Neural cell (in vitro differentiated cells): ENCODE data around the gene GALNT10. TPM values are rescaled to one million over a fixed set of nuclear protein-coding genes. Genes with fewer than 3 reads are reported as not detected.

Experiments
- H2AFZ ChIP-seq: fragments of 200-600, 300-800 bp; sonication (generic), shearing (Covaris generic); 2 replicates; pipeline ENCODE4 v1.6.0; 2014; ENCODE audit warnings: low read depth, mild to moderate bottlenecking, antibody characterized with exemption, low read length, moderate library complexity
- H3F3A ChIP-seq: fragments of 200-600 bp; shearing (Covaris generic); 2 replicates; pipeline ENCODE4 v1.6.1; 2016; ENCODE audit warnings: mild to moderate bottlenecking, moderate library complexity, mixed read lengths, antibody characterized with exemption, low read length; ENCODE audit not compliant: insufficient read depth, poor library complexity, severe bottlenecking
- H3K27ac ChIP-seq: fragments of 200-600, 300-800 bp; sonication (generic), shearing (Covaris generic); 2 replicates; pipeline ENCODE4 v1.5.1; 2014; ENCODE audit warnings: mild to moderate bottlenecking, low read length, moderate library complexity
- H3K27me3 ChIP-seq: fragments of 300-800, 200-600 bp; sonication (generic), shearing (Covaris generic); 2 replicates; pipeline ENCODE4 v1.6.0; 2014; ENCODE audit warnings: mild to moderate bottlenecking, low read depth, low read length, moderate library complexity; ENCODE audit not compliant: insufficient read depth
- H3K36me3 ChIP-seq: fragments of 300-800, 200-600 bp; sonication (generic), shearing (Covaris generic); 2 replicates; pipeline ENCODE4 v1.5.1; 2014; ENCODE audit warnings: mild to moderate bottlenecking, antibody characterized with exemption, low read length, moderate library complexity; ENCODE audit not compliant: insufficient read depth
- H3K4me2 ChIP-seq: fragments of 300-800, 200-600 bp; sonication (generic), shearing (Covaris generic); 2 replicates; pipeline ENCODE4 v1.6.0; 2014; ENCODE audit warnings: mild to moderate bottlenecking, low read length
- H3K4me3 ChIP-seq: fragments of 300-800, 200-600 bp; sonication (generic), shearing (Covaris generic); 2 replicates; pipeline ENCODE4 v1.5.1; 2014; ENCODE audit warnings: mild to moderate bottlenecking, low read length, moderate library complexity
- H3K79me2 ChIP-seq: fragments of 200-600 bp; shearing (Covaris generic); replicated peaks from 2 replicates; pipeline ENCODE4 v1.6.0; 2014; ENCODE audit warnings: mild to moderate bottlenecking, low read length, moderate library complexity; ENCODE audit not compliant: insufficient read depth
- H3K9ac ChIP-seq: fragments of 300-800, 200-600 bp; sonication (generic), shearing (Covaris generic); 2 replicates; pipeline ENCODE4 v1.6.1; 2016; ENCODE audit warnings: mild to moderate bottlenecking, low read length, mixed read lengths
- H3K9me2 ChIP-seq: fragments of 200-600 bp; shearing (Covaris generic); 2 replicates; pipeline ENCODE4 v1.6.1; 2016; ENCODE audit warnings: mild to moderate bottlenecking, low read length, mixed read lengths; ENCODE audit not compliant: insufficient read depth
- H3K9me3 ChIP-seq: fragments of 200-600, 300-800 bp; sonication (generic), shearing (Covaris generic); 2 replicates; pipeline ENCODE4 v1.6.1; 2016; ENCODE audit warnings: mild to moderate bottlenecking, mixed run types, low read length, moderate library complexity, mixed read lengths
- H4K20me1 ChIP-seq: fragments of 200-600 bp; shearing (Covaris generic); 2 replicates; pipeline ENCODE4 v1.6.1; 2016; ENCODE audit warnings: mild to moderate bottlenecking, mixed run types; ENCODE audit not compliant: insufficient read depth
- CTCF ChIP-seq: fragments of 450-650 bp; IDR thresholded peaks from 2 replicates; pipeline ENCODE4 v1.5.1; 2014; ENCODE audit warnings: antibody characterized with exemption, mild to moderate bottlenecking, moderate library complexity; ENCODE audit not compliant: poor library complexity, severe bottlenecking
- EP300 ChIP-seq: fragments of 450-650 bp; conservative IDR thresholded peaks from 2 replicates; pipeline ENCODE4 v1.6.1; 2014; ENCODE audit warnings: antibody characterized with exemption, mild to moderate bottlenecking, moderate library complexity; ENCODE audit not compliant: poor library complexity, severe bottlenecking
- EZH2 ChIP-seq: fragments of 200-600, 300-800 bp; shearing (Covaris generic), sonication (generic); IDR thresholded peaks from 2 replicates; pipeline ENCODE4 v1.6.1; 2014; ENCODE audit warnings: antibody characterized with exemption, low read length, borderline replicate concordance, mild to moderate bottlenecking; ENCODE audit not compliant: insufficient read depth, poor library complexity, severe bottlenecking
- MXI1 ChIP-seq: fragments of 450-650 bp; conservative IDR thresholded peaks from 2 replicates; pipeline ENCODE4 v1.6.1; 2014; ENCODE audit warnings: antibody characterized with exemption, mild to moderate bottlenecking; ENCODE audit not compliant: poor library complexity, severe bottlenecking
- POLR2AphosphoS5 ChIP-seq: IDR thresholded peaks from 2 replicates; pipeline ENCODE4 v1.6.1; 2012
- RAD21 ChIP-seq: fragments of 450-650 bp; conservative IDR thresholded peaks from 2 replicates; pipeline ENCODE4 v1.6.1; 2014; ENCODE audit warnings: antibody characterized with exemption, mild to moderate bottlenecking, moderate library complexity
- REST ChIP-seq: IDR thresholded peaks from 2 replicates; pipeline ENCODE4 v1.6.1; 2012; ENCODE audit warnings: borderline replicate concordance
- SMC3 ChIP-seq: fragments of 450-650 bp; conservative IDR thresholded peaks from 2 replicates; pipeline ENCODE4 v1.6.1; 2014; ENCODE audit warnings: antibody characterized with exemption, mild to moderate bottlenecking, moderate library complexity; ENCODE audit not compliant: poor library complexity
- TAF1 ChIP-seq: IDR thresholded peaks from 2 replicates; pipeline ENCODE4 v1.6.1; 2012; ENCODE audit warnings: low read depth
- polyA plus RNA-seq: library from polyadenylated mRNA; depleted of rRNA; stranded (reverse); fragments of >200 nt; gene quantifications from 2 replicates; pipeline ENCODE4 v1.2.3, GENCODE V29; 2014

Gene GALNT10
- polyA plus RNA-seq, 1 donor from 2014 or later = 3.1 TPM

DNA sequence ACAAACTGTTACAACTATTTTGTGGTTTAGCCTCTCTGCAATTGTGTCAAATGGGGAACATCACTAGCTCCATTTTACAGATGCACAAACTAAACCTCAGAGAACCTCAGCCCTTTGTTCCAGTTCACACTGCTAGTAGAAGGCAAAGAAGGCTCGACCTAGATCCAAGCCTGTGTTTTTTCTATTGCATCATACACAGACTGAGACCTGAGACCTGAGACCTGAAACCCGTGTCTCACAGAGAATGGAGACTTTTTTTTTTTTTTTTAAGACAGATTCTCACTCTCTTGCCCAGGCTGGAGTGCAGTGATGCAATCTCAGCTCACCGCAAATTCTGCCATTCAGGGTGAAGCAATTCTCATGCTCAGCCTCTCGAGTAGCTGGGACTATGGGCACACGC lies 120.8 kb downstream of the GALNT10 start:
- no peak overlapping the region for H3K4me2 ChIP-seq
- H3K27ac ChIP-seq = no peak overlapping the region
- no peaks in the 10 kb centered on the region for H4K20me1 ChIP-seq
- H3F3A ChIP-seq = no peaks in the 10 kb centered on the region
- H3K27me3 ChIP-seq = no peaks in the 10 kb centered on the region
- H3K9me2 ChIP-seq = no peaks in the 10 kb centered on the region
- H3K4me3 ChIP-seq = no peak overlapping the region
- no peak for TF ChIP-seq POLR2AphosphoS5
- no peak for TF ChIP-seq CTCF
- no peak for TF ChIP-seq RAD21
- H3K79me2 ChIP-seq = no peaks in the 10 kb centered on the region
- no peaks in the 10 kb centered on the region for H3K9me3 ChIP-seq
- no peak overlapping the region for H3K9ac ChIP-seq
- no peaks in the 10 kb centered on the region for H3K36me3 ChIP-seq
- no peak overlapping the region for H2AFZ ChIP-seq

DNA sequence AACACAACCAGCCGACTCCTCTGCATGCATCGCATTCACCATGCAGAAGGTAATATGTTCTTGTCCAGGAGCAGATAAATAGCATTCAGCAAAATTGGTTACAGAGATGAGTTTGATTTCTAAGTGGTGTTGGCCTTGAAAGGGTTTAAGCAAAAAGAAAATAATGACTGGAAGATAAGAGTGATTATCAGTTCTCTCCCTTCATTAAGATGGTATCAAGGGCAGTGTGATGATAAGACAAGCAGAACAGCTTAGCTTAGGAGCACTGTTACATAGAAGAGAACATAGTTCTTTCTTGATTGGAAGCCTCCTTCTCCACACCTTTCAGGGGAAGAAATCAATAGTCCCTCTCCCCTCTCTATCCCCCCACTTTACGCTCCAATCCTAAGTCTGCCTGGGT lies 121.5 kb downstream of the GALNT10 start:
- Histone ChIP-seq H3K27ac (no peak overlapping the region), H3K9me3 (no peaks in the 10 kb centered on the region), H3K27me3 (no peaks in the 10 kb centered on the region), H3K9ac (no peak overlapping the region), H3K4me2 (no peak overlapping the region), H3K36me3 (no peaks in the 10 kb centered on the region), H3K79me2 (no peaks in the 10 kb centered on the region), H3K4me3 (no peak overlapping the region), H4K20me1 (no peaks in the 10 kb centered on the region), H3F3A (no peaks in the 10 kb centered on the region), H3K9me2 (no peaks in the 10 kb centered on the region), H2AFZ (no peak overlapping the region)
- TF ChIP-seq CTCF (no peak), EZH2 (no peak), SMC3 (no peak), EP300 (no peak), MXI1 (no peak), POLR2AphosphoS5 (no peak), RAD21 (no peak), TAF1 (no peak), REST (no peak)
